WTC11 (cell line): Measurements from ENCODE around the gene CREB3L1.

Source experiments
- ATF1 ChIP-seq: sonication (generic); formaldehyde crosslinking; IDR thresholded peaks from 2 replicates; pipeline ENCODE4 v1.8.1; 2023; ENCODE audit warnings: mild to moderate bottlenecking, moderate library complexity, missing genetic modification reagents
- CBFB ChIP-seq: sonication (generic); formaldehyde crosslinking; IDR thresholded peaks from 2 replicates; pipeline ENCODE4 v1.8.1; 2022; ENCODE audit warnings: mild to moderate bottlenecking, low read depth, missing genetic modification reagents
- NR2C2 ChIP-seq: sonication (generic); formaldehyde crosslinking; IDR thresholded peaks from 2 replicates; pipeline ENCODE4 v1.8.0; 2022; ENCODE audit warnings: mild to moderate bottlenecking, missing genetic modification reagents
- TCF7 ChIP-seq: sonication (generic); formaldehyde crosslinking; IDR thresholded peaks from 2 replicates; pipeline ENCODE4 v1.8.0; 2022; ENCODE audit warnings: mild to moderate bottlenecking, low read depth, missing genetic modification reagents, moderate library complexity
- TP53 ChIP-seq: sonication (generic); formaldehyde crosslinking; IDR thresholded peaks from 2 replicates; pipeline ENCODE4 v1.8.1; 2023; ENCODE audit warnings: mild to moderate bottlenecking, missing genetic modification reagents
- ZBTB21 ChIP-seq: sonication (generic); formaldehyde crosslinking; IDR thresholded peaks from 2 replicates; pipeline ENCODE4 v1.8.1; 2023; ENCODE audit warnings: mild to moderate bottlenecking, missing genetic modification reagents, borderline replicate concordance
- ZNF219 ChIP-seq: sonication (generic); formaldehyde crosslinking; IDR thresholded peaks from 2 replicates; pipeline ENCODE4 v1.8.0; 2023; ENCODE audit warnings: missing genetic modification reagents, mild to moderate bottlenecking, borderline replicate concordance
- ZNF396 ChIP-seq: fragments of 250-450 bp; sonication (Bioruptor Pico); IDR thresholded peaks from 2 replicates; pipeline ENCODE4 v1.8.0; 2021; ENCODE audit warnings: mild to moderate bottlenecking, moderate library complexity, borderline replicate concordance
- TF ChIP-seq, protein P1 (sequence below): fragments of 200-600 bp; IDR thresholded peaks from 2 replicates; pipeline ENCODE4 v1.8.0; 2022; ENCODE audit warnings: antibody characterized with exemption
- TF ChIP-seq, protein P2 (sequence below): sonication (generic); formaldehyde crosslinking; conservative IDR thresholded peaks from 2 replicates; pipeline ENCODE4 v1.8.1; 2022; ENCODE audit warnings: mild to moderate bottlenecking, missing genetic modification reagents
- TF ChIP-seq, protein P3 (sequence below): sonication (generic); formaldehyde crosslinking; IDR thresholded peaks from 2 replicates; pipeline ENCODE4 v1.8.1; 2022; ENCODE audit warnings: low read depth, mild to moderate bottlenecking, moderate library complexity, missing genetic modification reagents, borderline replicate concordance
- TF ChIP-seq, protein P4 (sequence below): sonication (generic); formaldehyde crosslinking; IDR thresholded peaks from 2 replicates; pipeline ENCODE4 v1.8.0; 2023; ENCODE audit warnings: missing genetic modification reagents, mild to moderate bottlenecking, borderline replicate concordance
- TF ChIP-seq, protein P5 (sequence below): sonication (generic); formaldehyde crosslinking; IDR thresholded peaks from 2 replicates; pipeline ENCODE4 v1.8.1; 2023; ENCODE audit warnings: mild to moderate bottlenecking, missing genetic modification reagents, moderate library complexity

DNA sequence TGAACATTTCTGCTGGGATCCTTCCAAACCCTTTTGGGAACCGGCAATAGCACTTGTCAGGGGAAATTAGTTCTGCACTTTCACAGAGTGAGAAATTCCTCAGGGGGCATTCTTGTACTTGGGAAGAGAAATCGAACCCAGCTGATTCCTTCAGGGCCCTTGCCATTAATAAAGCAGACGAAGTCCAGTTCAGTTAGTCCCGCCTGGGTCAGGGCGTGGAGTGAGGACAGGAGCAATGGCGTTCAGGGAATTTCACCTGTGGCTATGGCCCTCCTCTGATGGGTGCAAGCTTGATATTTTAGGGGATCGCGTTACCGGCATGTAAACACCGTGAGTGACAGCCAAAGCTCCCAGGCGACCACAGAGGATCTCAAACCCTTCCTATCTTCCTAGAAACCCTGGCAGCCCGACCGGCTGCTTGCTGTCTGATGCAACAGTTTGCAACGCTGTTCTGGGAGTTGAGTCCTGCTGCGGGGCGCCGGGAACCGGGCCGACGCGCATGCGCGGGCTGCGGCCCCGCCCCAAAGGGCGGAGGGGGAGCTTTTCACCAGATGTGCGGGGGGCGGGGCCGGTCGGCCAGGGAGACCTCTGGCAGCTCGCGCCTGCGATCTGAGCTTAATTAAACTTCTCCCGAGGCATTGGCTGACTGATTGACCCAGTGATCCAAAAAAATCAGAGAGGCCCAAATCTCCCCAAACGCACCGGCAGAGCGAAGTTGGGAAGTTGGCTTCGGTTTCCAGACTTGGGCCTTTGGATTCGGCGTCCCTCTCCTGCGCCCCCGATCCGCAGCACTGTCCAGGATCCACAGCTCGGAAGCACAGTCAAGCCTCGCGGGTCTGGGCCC, 34.3 kb upstream of the CREB3L1 start:
- TF ChIP-seq, protein P1, sequence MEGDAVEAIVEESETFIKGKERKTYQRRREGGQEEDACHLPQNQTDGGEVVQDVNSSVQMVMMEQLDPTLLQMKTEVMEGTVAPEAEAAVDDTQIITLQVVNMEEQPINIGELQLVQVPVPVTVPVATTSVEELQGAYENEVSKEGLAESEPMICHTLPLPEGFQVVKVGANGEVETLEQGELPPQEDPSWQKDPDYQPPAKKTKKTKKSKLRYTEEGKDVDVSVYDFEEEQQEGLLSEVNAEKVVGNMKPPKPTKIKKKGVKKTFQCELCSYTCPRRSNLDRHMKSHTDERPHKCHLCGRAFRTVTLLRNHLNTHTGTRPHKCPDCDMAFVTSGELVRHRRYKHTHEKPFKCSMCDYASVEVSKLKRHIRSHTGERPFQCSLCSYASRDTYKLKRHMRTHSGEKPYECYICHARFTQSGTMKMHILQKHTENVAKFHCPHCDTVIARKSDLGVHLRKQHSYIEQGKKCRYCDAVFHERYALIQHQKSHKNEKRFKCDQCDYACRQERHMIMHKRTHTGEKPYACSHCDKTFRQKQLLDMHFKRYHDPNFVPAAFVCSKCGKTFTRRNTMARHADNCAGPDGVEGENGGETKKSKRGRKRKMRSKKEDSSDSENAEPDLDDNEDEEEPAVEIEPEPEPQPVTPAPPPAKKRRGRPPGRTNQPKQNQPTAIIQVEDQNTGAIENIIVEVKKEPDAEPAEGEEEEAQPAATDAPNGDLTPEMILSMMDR = no peak
- TF ChIP-seq ZNF219 (CRISPR knock-in tag) (no peak), TP53 (no peak), ZNF396 (CRISPR knock-in tag) (no peak), NR2C2 (CRISPR knock-in tag) (no peak), TCF7 (CRISPR knock-in tag) (no peak), ZBTB21 (CRISPR knock-in tag) (no peak), ATF1 (CRISPR knock-in tag) (no peak), CBFB (CRISPR knock-in tag) (no peak)
- TF ChIP-seq, protein P2, sequence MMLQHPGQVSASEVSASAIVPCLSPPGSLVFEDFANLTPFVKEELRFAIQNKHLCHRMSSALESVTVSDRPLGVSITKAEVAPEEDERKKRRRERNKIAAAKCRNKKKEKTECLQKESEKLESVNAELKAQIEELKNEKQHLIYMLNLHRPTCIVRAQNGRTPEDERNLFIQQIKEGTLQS (CRISPR knock-in tag) = peak; percentile 72
- TF ChIP-seq, protein P3, sequence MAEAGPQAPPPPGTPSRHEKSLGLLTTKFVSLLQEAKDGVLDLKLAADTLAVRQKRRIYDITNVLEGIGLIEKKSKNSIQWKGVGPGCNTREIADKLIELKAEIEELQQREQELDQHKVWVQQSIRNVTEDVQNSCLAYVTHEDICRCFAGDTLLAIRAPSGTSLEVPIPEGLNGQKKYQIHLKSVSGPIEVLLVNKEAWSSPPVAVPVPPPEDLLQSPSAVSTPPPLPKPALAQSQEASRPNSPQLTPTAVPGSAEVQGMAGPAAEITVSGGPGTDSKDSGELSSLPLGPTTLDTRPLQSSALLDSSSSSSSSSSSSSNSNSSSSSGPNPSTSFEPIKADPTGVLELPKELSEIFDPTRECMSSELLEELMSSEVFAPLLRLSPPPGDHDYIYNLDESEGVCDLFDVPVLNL (CRISPR knock-in tag) = no peak
- TF ChIP-seq, protein P4, sequence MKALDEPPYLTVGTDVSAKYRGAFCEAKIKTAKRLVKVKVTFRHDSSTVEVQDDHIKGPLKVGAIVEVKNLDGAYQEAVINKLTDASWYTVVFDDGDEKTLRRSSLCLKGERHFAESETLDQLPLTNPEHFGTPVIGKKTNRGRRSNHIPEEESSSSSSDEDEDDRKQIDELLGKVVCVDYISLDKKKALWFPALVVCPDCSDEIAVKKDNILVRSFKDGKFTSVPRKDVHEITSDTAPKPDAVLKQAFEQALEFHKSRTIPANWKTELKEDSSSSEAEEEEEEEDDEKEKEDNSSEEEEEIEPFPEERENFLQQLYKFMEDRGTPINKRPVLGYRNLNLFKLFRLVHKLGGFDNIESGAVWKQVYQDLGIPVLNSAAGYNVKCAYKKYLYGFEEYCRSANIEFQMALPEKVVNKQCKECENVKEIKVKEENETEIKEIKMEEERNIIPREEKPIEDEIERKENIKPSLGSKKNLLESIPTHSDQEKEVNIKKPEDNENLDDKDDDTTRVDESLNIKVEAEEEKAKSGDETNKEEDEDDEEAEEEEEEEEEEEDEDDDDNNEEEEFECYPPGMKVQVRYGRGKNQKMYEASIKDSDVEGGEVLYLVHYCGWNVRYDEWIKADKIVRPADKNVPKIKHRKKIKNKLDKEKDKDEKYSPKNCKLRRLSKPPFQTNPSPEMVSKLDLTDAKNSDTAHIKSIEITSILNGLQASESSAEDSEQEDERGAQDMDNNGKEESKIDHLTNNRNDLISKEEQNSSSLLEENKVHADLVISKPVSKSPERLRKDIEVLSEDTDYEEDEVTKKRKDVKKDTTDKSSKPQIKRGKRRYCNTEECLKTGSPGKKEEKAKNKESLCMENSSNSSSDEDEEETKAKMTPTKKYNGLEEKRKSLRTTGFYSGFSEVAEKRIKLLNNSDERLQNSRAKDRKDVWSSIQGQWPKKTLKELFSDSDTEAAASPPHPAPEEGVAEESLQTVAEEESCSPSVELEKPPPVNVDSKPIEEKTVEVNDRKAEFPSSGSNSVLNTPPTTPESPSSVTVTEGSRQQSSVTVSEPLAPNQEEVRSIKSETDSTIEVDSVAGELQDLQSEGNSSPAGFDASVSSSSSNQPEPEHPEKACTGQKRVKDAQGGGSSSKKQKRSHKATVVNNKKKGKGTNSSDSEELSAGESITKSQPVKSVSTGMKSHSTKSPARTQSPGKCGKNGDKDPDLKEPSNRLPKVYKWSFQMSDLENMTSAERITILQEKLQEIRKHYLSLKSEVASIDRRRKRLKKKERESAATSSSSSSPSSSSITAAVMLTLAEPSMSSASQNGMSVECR = no peak
- TF ChIP-seq, protein P5, sequence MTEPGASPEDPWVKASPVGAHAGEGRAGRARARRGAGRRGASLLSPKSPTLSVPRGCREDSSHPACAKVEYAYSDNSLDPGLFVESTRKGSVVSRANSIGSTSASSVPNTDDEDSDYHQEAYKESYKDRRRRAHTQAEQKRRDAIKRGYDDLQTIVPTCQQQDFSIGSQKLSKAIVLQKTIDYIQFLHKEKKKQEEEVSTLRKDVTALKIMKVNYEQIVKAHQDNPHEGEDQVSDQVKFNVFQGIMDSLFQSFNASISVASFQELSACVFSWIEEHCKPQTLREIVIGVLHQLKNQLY = no peak
